Fibroblast of lung (primary cell): Measurements from ENCODE around the gene XPNPEP1. TPM values are rescaled to one million over a fixed set of nuclear protein-coding genes. Genes with fewer than 3 reads are reported as not detected.
"Not testable (repeated sequence)": the region's sequence is repeated elsewhere in the genome, so short reads cannot be mapped to it uniquely, and the experiment has no call there.

Source experiments
- DNase-seq, 2 donors: peaks; one replicate each; pipeline versions ENCODE4 v3.0.0 to v3.0.0-alpha.2; 2010; ENCODE audit warnings: low read depth in 2 of 2
- H2AFZ ChIP-seq: 2 replicates; pipeline ENCODE4 v1.5.1; 2012; ENCODE audit warnings: low read length, control low read depth, inconsistent platforms
- H3K27ac ChIP-seq: 2 replicates; pipeline ENCODE4 v1.5.1; 2011; ENCODE audit warnings: low read length, control low read depth; ENCODE audit not compliant: insufficient read depth
- H3K27me3 ChIP-seq: 2 replicates; pipeline ENCODE4 v1.5.1; 2011; ENCODE audit warnings: mild to moderate bottlenecking, low read length; ENCODE audit not compliant: control insufficient read depth, insufficient read depth
- H3K36me3 ChIP-seq: 2 replicates; pipeline ENCODE4 v1.5.1; 2011; ENCODE audit warnings: low read length; ENCODE audit not compliant: control insufficient read depth, insufficient read depth
- H3K4me1 ChIP-seq: 2 replicates; pipeline ENCODE4 v1.5.1; 2011; ENCODE audit warnings: low read length; ENCODE audit not compliant: control insufficient read depth, insufficient read depth; ENCODE audit errors: extremely low read depth
- H3K4me2 ChIP-seq: 2 replicates; pipeline ENCODE4 v1.5.1; 2011; ENCODE audit warnings: low read length, control low read depth; ENCODE audit not compliant: insufficient read depth; ENCODE audit errors: extremely low read depth
- H3K4me3 ChIP-seq, 4 experiments: fragments of 200-600 bp in 1 of 4; sonication (generic) in 1 of 4; replicated peaks in 1 of 4; 2 replicates each; pipeline ENCODE4 v1.5.1; 2011 to 2016; ENCODE audit warnings: low read length in 4 of 4, low read depth in 3 of 4, mild to moderate bottlenecking in 3 of 4, control low read depth in 2 of 4, inconsistent platforms in 1 of 4, mixed read lengths in 1 of 4; ENCODE audit not compliant: insufficient read depth in 1 of 4; ENCODE audit errors: control extremely low read depth in 1 of 4
- H3K79me2 ChIP-seq: 2 replicates; pipeline ENCODE4 v1.5.1; 2012; ENCODE audit warnings: mild to moderate bottlenecking, low read length, inconsistent platforms; ENCODE audit not compliant: control insufficient read depth, insufficient read depth
- H3K9ac ChIP-seq: 2 replicates; pipeline ENCODE4 v1.5.1; 2011; ENCODE audit warnings: mild to moderate bottlenecking, low read length, control low read depth; ENCODE audit not compliant: insufficient read depth
- H3K9me3 ChIP-seq: 2 replicates; pipeline ENCODE4 v1.5.1; 2012; ENCODE audit warnings: low read depth, low read length; ENCODE audit not compliant: control insufficient read depth, insufficient read depth
- H4K20me1 ChIP-seq: 2 replicates; pipeline ENCODE4 v1.5.1; 2011; ENCODE audit warnings: low read length; ENCODE audit not compliant: control insufficient read depth, insufficient read depth; ENCODE audit errors: extremely low read depth
- CTCF ChIP-seq, 2 donors: IDR thresholded peaks in 1 of 2; conservative IDR thresholded peaks in 1 of 2; 1 replicate in 1 of 2; 2 replicates in 1 of 2; pipeline ENCODE4 v1.5.1; 2011 to 2012; ENCODE audit warnings: low read length in 2 of 2, control low read depth in 1 of 2, inconsistent platforms in 1 of 2, low read depth in 1 of 2, mild to moderate bottlenecking in 1 of 2
- EZH2 ChIP-seq: IDR thresholded peaks from 2 replicates; pipeline ENCODE4 v1.5.1; 2012; ENCODE audit warnings: low read length, control low read depth, mild to moderate bottlenecking; ENCODE audit errors: missing control alignments
- polyA plus RNA-seq, 2 donors: library from polyadenylated mRNA; depleted of rRNA in 1 of 2; stranded (reverse) in 1 of 2; unstranded in 1 of 2; fragments of >200 nt; gene quantifications; 2 replicates each; pipeline ENCODE4 v1.2.1, GENCODE V29; 2011 to 2012; ENCODE audit warnings: missing spikeins in 1 of 2
- total RNA-seq: library from RNA; depleted of rRNA; stranded (reverse); fragments of >200 nt; gene quantifications from 2 replicates; pipeline ENCODE4 v1.2.1, GENCODE V29; 2014

Gene XPNPEP1
- total and polyA plus RNA-seq, 2 donors (not counting 1 experiment from before 2014, with no cell fraction given) = 86.5 to 119 TPM

- Histone ChIP-seq H4K20me1 (no peaks in the 10 kb centered on the region), H3K4me2 (no peak overlapping the region), H3K27me3 (no peaks in the 10 kb centered on the region), H3K9ac (no peak overlapping the region), H2AFZ (no peak overlapping the region), H3K36me3 (no peaks in the 10 kb centered on the region), H3K4me1 (peaks cover 10% of the 10 kb centered on the region), H3K9me3 (no peaks in the 10 kb centered on the region), H3K79me2 (peaks cover 37% of the 10 kb centered on the region), H3K4me3 (no peak overlapping the region), H3K27ac (no peak overlapping the region)
- no peak for DNase-seq
- TF ChIP-seq EZH2 = no peak
- no peak for TF ChIP-seq CTCF (conservative IDR thresholded peaks at IDR 0.05 in 1 of 2, IDR thresholded peaks at IDR 0.05 in 1 of 2; ENCODE audit: low read depth in 1 of 2, low read length in 2 of 2)
These were observed 3.3 kb downstream of the XPNPEP1 start for GRCh38 chr10:109920016-109920415.

- H4K20me1 ChIP-seq = no peaks in the 10 kb centered on the region
- H3K27ac ChIP-seq = no peak overlapping the region
- no peak overlapping the region for H3K4me3 ChIP-seq
- H3K9ac ChIP-seq = no peak overlapping the region
- no peak for TF ChIP-seq EZH2
- no peak for TF ChIP-seq CTCF (conservative IDR thresholded peaks at IDR 0.05 in 1 of 2, IDR thresholded peaks at IDR 0.05 in 1 of 2; ENCODE audit: low read depth in 1 of 2, low read length in 2 of 2)
- H3K4me1 ChIP-seq = peaks cover 13% of the 10 kb centered on the region
- no peak for DNase-seq
- no peak overlapping the region for H2AFZ ChIP-seq
- H3K79me2 ChIP-seq = peaks cover 37% of the 10 kb centered on the region
- no peak overlapping the region for H3K4me2 ChIP-seq
- H3K36me3 ChIP-seq = no peaks in the 10 kb centered on the region
- no peaks in the 10 kb centered on the region for H3K9me3 ChIP-seq
- H3K27me3 ChIP-seq = no peaks in the 10 kb centered on the region
These were observed 4.1 kb downstream of the XPNPEP1 start for GRCh38 chr10:109919220-109919619.

GRCh38 chr10:109918707-109919106 is 4.6 kb downstream of the XPNPEP1 start:
- H3K27ac ChIP-seq, H3K27me3 ChIP-seq, DNase-seq, H4K20me1 ChIP-seq, H3K9ac ChIP-seq, H2AFZ ChIP-seq, H3K4me2 ChIP-seq, H3K9me3 ChIP-seq, H3K36me3 ChIP-seq, H3K4me3 ChIP-seq: not testable (repeated sequence)
- Histone ChIP-seq H3K79me2 (peaks cover 37% of the 10 kb centered on the region), H3K4me1 (peaks cover 12% of the 10 kb centered on the region)
